ENCODE results near the gene HEXIM2.

GRCh38 chr17:45117848-45118646 lies 43.6 kb upstream of the HEXIM2 start:
- TF ChIP-seq EZH2 (IDR thresholded peaks at IDR 0.05; ENCODE audit: low read depth, unreplicated experiment) (no peak), POLR2AphosphoS5 (IDR thresholded peaks at IDR 0.05; ENCODE audit: low read depth) (no peak), CTCF (conservative IDR thresholded peaks at IDR 0.05; ENCODE audit: low read depth in 2 of 2) (no peak), EZH2phosphoT487 (IDR thresholded peaks at IDR 0.05; ENCODE audit: unreplicated experiment) (no peak), CREB1 (CRISPR knock-in tag; IDR thresholded peaks at IDR 0.05; ENCODE audit: low read depth) (no peak), JUNB (IDR thresholded peaks at IDR 0.05; ENCODE audit: unreplicated experiment) (no peak), REST (IDR thresholded peaks at IDR 0.05; ENCODE audit: unreplicated experiment) (no peak), NANOG (IDR thresholded peaks at IDR 0.05; ENCODE audit: borderline replicate concordance) (no peak)

Data from GM23338 (cell line).